Gastrocnemius medialis (tissue), 4 donors: ENCODE results near the gene AGTR1.

Source experiments
- POLR2A ChIP-seq, 2 donors: fragments of 450-650 bp; IDR thresholded peaks; one replicate each; pipeline ENCODE4 v1.6.1; 2017; ENCODE audit warnings: antibody characterized with exemption in 2 of 2, mild to moderate bottlenecking in 2 of 2, moderate library complexity in 2 of 2
- TF ChIP-seq, protein P1 (sequence below), 5 experiments: fragments of 450-650 bp in 3 of 5; fragments of 200-600 bp in 2 of 5; sonication (generic) in 2 of 5; IDR thresholded peaks in 4 of 5; conservative IDR thresholded peaks in 1 of 5; 1 replicate in 4 of 5; 2 replicates in 1 of 5; pipeline ENCODE4 v1.5.1; 2016 to 2019; ENCODE audit warnings: antibody characterized with exemption in 5 of 5, mild to moderate bottlenecking in 3 of 5, moderate library complexity in 3 of 5

DNA sequence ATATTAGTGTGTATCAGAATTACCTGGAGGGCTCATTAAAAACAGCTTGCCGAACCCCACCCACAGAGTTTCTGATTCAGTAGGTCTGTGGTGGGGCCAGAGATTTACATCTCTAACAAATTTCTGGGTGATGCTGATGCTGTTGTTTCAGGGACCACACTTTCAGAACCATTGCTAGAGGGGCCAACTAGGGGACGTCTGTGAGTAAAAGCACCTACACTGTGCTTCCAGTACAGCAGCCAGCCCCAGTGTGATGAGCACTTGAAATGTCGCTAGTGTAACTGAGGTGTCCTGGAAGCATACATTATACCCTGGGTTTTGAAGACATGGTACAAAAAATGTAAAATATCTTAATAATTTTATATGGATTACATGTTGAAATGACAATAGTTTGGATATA lies 33.0 kb downstream of the AGTR1 start:
- TF ChIP-seq, protein P1, sequence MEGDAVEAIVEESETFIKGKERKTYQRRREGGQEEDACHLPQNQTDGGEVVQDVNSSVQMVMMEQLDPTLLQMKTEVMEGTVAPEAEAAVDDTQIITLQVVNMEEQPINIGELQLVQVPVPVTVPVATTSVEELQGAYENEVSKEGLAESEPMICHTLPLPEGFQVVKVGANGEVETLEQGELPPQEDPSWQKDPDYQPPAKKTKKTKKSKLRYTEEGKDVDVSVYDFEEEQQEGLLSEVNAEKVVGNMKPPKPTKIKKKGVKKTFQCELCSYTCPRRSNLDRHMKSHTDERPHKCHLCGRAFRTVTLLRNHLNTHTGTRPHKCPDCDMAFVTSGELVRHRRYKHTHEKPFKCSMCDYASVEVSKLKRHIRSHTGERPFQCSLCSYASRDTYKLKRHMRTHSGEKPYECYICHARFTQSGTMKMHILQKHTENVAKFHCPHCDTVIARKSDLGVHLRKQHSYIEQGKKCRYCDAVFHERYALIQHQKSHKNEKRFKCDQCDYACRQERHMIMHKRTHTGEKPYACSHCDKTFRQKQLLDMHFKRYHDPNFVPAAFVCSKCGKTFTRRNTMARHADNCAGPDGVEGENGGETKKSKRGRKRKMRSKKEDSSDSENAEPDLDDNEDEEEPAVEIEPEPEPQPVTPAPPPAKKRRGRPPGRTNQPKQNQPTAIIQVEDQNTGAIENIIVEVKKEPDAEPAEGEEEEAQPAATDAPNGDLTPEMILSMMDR (IDR thresholded peaks at IDR 0.05 in 4 of 5, conservative IDR thresholded peaks at IDR 0.05 in 1 of 5): no peak
- TF ChIP-seq POLR2A (IDR thresholded peaks at IDR 0.05): no peak
